ENCODE results near the gene CRYZL1. TPM values are rescaled to one million over a fixed set of nuclear protein-coding genes. Genes with fewer than 3 reads are reported as not detected.

The CRYZL1 gene
- total RNA-seq, 4 donors from 2014 or later, result 24.4 to 47.3 (median 33.0) TPM

- 79 to 93% methylated on average over 4 to 6 of the region's 6 CpGs for WGBS, 2 donors (ENCODE audit: low coverage in 1 of 2)
- ATAC-seq, result no peak
- TF ChIP-seq POLR2A (IDR thresholded peaks at IDR 0.05), result no peak
- no peak for TF ChIP-seq EP300 (IDR thresholded peaks at IDR 0.05)
These were observed 26.1 kb upstream of the CRYZL1 start for GRCh38 chr21:33667636-33668035.

GRCh38 chr21:33666153-33666552, 24.6 kb upstream of the CRYZL1 start:
- no peak for ATAC-seq
- 74 to 76% methylated on average over 2 of the region's 2 CpGs for WGBS, 2 donors (ENCODE audit: low coverage in 1 of 2)
- TF ChIP-seq POLR2A (IDR thresholded peaks at IDR 0.05) (no peak), POLR2AphosphoS5 (IDR thresholded peaks at IDR 0.05) (no peak), CTCF (IDR thresholded peaks at IDR 0.05) (no peak), EP300 (IDR thresholded peaks at IDR 0.05) (no peak)
- H3K9me3 ChIP-seq, result no peaks in the 10 kb centered on the region
- no peaks in the 10 kb centered on the region for H3K36me3 ChIP-seq
- no peak overlapping the region for H3K27ac ChIP-seq
- H3K4me3 ChIP-seq, result no peak overlapping the region
- H3K27me3 ChIP-seq, result no peaks in the 10 kb centered on the region
- peaks cover 0 to 25% (median 0%) of the 10 kb centered on the region in 3 donors for H3K4me1 ChIP-seq

More at GRCh38 chr21:33667636-33668035, 26.1 kb upstream of the CRYZL1 start:
- Histone ChIP-seq H3K4me3 (no peak overlapping the region), H3K27ac (no peak overlapping the region), H3K4me1 (peaks cover 0 to 25% (median 0%) of the 10 kb centered on the region in 3 donors), H3K36me3 (no peaks in the 10 kb centered on the region), H3K9me3 (no peaks in the 10 kb centered on the region), H3K27me3 (no peaks in the 10 kb centered on the region)

- TF ChIP-seq POLR2AphosphoS5 (IDR thresholded peaks at IDR 0.05), result no peak
- TF ChIP-seq CTCF (IDR thresholded peaks at IDR 0.05), result no peak
- no peak for TF ChIP-seq POLR2A (IDR thresholded peaks at IDR 0.05)
- TF ChIP-seq EP300 (IDR thresholded peaks at IDR 0.05), result no peak
These were observed 22.6 kb upstream of the CRYZL1 start for GRCh38 chr21:33664135-33664534.

GRCh38 chr21:33663241-33663640, 21.7 kb upstream of the CRYZL1 start:
- H3K4me3 ChIP-seq, result no peak overlapping the region
- 54 to 80% methylated on average over 2 of the region's 2 CpGs for WGBS, 2 donors (ENCODE audit: low coverage in 1 of 2)
- no peaks in the 10 kb centered on the region for H3K27me3 ChIP-seq
- no peak overlapping the region for H3K27ac ChIP-seq
- H3K36me3 ChIP-seq, result no peaks in the 10 kb centered on the region
- no peak for TF ChIP-seq CTCF (IDR thresholded peaks at IDR 0.05)
- TF ChIP-seq POLR2A (IDR thresholded peaks at IDR 0.05), result no peak
- no peak for TF ChIP-seq POLR2AphosphoS5 (IDR thresholded peaks at IDR 0.05)
- no peak for TF ChIP-seq EP300 (IDR thresholded peaks at IDR 0.05)
- no peak for ATAC-seq
- H3K4me1 ChIP-seq, result peaks cover 0 to 36% (median 0%) of the 10 kb centered on the region in 3 donors
- no peaks in the 10 kb centered on the region for H3K9me3 ChIP-seq

More at GRCh38 chr21:33664135-33664534, 22.6 kb upstream of the CRYZL1 start:
- Histone ChIP-seq H3K27me3 (no peaks in the 10 kb centered on the region), H3K4me1 (peaks cover 0 to 37% (median 0%) of the 10 kb centered on the region in 3 donors), H3K27ac (no peak overlapping the region), H3K4me3 (no peak overlapping the region), H3K9me3 (no peaks in the 10 kb centered on the region), H3K36me3 (no peaks in the 10 kb centered on the region)
- no peak for ATAC-seq
- WGBS, 2 donors (ENCODE audit: low coverage in 1 of 2), result 100% methylated on average over 3 of the region's 3 CpGs; no CpG with 5 or more reads in 1 of the 2 donors

- H3K4me1 ChIP-seq, result peaks cover 0 to 34% (median 0%) of the 10 kb centered on the region in 3 donors
- WGBS, 2 donors (ENCODE audit: low coverage in 1 of 2), result 81 to 88% methylated on average over 3 of the region's 3 CpGs
- no peak overlapping the region for H3K27ac ChIP-seq
- no peaks in the 10 kb centered on the region for H3K36me3 ChIP-seq
- H3K27me3 ChIP-seq, result no peaks in the 10 kb centered on the region
- no peak for TF ChIP-seq CTCF (IDR thresholded peaks at IDR 0.05)
- no peak for TF ChIP-seq POLR2A (IDR thresholded peaks at IDR 0.05)
- TF ChIP-seq POLR2AphosphoS5 (IDR thresholded peaks at IDR 0.05), result no peak
- TF ChIP-seq EP300 (IDR thresholded peaks at IDR 0.05), result no peak
- ATAC-seq, result no peak
- no peak overlapping the region for H3K4me3 ChIP-seq
- no peaks in the 10 kb centered on the region for H3K9me3 ChIP-seq
These were observed 20.5 kb upstream of the CRYZL1 start for GRCh38 chr21:33662046-33662445.

Measured in gastroesophageal sphincter (tissue), 4 donors.